Tibial nerve (tissue), 4 donors: Measurements from ENCODE around the gene TMEM174. TPM values are rescaled to one million over a fixed set of nuclear protein-coding genes. Genes with fewer than 3 reads are reported as not detected.
A peak's percentile ranks its signal among the peaks of the same experiment; 100 is the strongest.
"Not testable (repeated sequence)": the region's sequence is repeated elsewhere in the genome, so short reads cannot be mapped to it uniquely, and the experiment has no call there.

Experiments
- DNase-seq, 2 donors: peaks; one replicate each; pipeline ENCODE4 v3.0.0-alpha.2; 2019; ENCODE audit warnings: low spot score in 2 of 2
- H3K27ac ChIP-seq, 4 donors: fragments of 200-600 bp; sonication (generic) in 3 of 4; one replicate each; pipeline ENCODE4 v1.5.1; 2017 to 2019; ENCODE audit warnings: mild to moderate bottlenecking in 1 of 4
- H3K27me3 ChIP-seq, 2 donors: fragments of 200-600 bp; sonication (generic) in 1 of 2; one replicate each; pipeline versions ENCODE4 v1.5.1 to v1.6.0; 2017 to 2019
- H3K36me3 ChIP-seq, 3 donors: fragments of 200-600 bp; sonication (generic); one replicate each; pipeline ENCODE4 v1.5.1; 2018 to 2019
- H3K4me1 ChIP-seq, 4 donors: fragments of 200-600 bp; sonication (generic) in 3 of 4; one replicate each; pipeline ENCODE4 v1.5.1; 2017 to 2019
- H3K4me3 ChIP-seq, 4 donors: fragments of 200-600 bp; sonication (generic) in 3 of 4; one replicate each; pipeline ENCODE4 v1.5.1; 2017 to 2019; ENCODE audit warnings: mild to moderate bottlenecking in 1 of 4, moderate library complexity in 1 of 4
- H3K9me3 ChIP-seq, 4 donors: fragments of 200-600 bp; sonication (generic) in 3 of 4; one replicate each; pipeline ENCODE4 v1.5.1; 2017 to 2019
- CTCF ChIP-seq, 5 experiments: fragments of 200-600 bp in 3 of 5; fragments of 450-650 bp in 2 of 5; sonication (generic) in 3 of 5; IDR thresholded peaks; one replicate each; pipeline ENCODE4 v1.5.1; 2016 to 2019; ENCODE audit warnings: antibody characterized with exemption in 5 of 5, mild to moderate bottlenecking in 3 of 5, moderate library complexity in 2 of 5
- EP300 ChIP-seq, 2 donors: sonication (generic); formaldehyde crosslinking; IDR thresholded peaks; one replicate each; pipeline ENCODE4 v1.6.1; 2017; ENCODE audit warnings: antibody characterized with exemption in 2 of 2, mild to moderate bottlenecking in 1 of 2
- POLR2A ChIP-seq, 2 donors: fragments of 450-650 bp; IDR thresholded peaks; one replicate each; pipeline ENCODE4 v1.6.1; 2017; ENCODE audit warnings: antibody characterized with exemption in 2 of 2, mild to moderate bottlenecking in 2 of 2, moderate library complexity in 2 of 2
- WGBS, 2 donors: methylation state at CpG; one replicate each; pipeline ENCODE4 v1.1.5; 2018; 5-methylcytosine and 5-hydroxymethylcytosine counted together
- total RNA-seq, 4 donors: library from RNA; depleted of rRNA; stranded (reverse); fragments of >200 nt; gene quantifications; one replicate each; pipeline ENCODE4 v1.1.0, GENCODE V29; 2016

TMEM174 gene
- total RNA-seq, 4 donors from 2014 or later = not detected

GRCh38 chr5:73212693-73213092, 39.7 kb downstream of the TMEM174 start:
- H3K36me3 ChIP-seq, H3K4me3 ChIP-seq, H3K27ac ChIP-seq, DNase-seq: not testable (repeated sequence)
- Histone ChIP-seq H3K27me3 (peaks cover 0 to 47% of the 10 kb centered on the region in 2 donors), H3K4me1 (peaks cover 0 to 25% (median 0%) of the 10 kb centered on the region in 4 donors), H3K9me3 (peaks cover 0 to 11% (median 3%) of the 10 kb centered on the region in 4 donors)
- 94 to 96% methylated on average over 3 of the region's 3 CpGs for WGBS, 2 donors

GRCh38 chr5:73213566-73213998, 40.6 kb downstream of the TMEM174 start:
- TF ChIP-seq EP300 (IDR thresholded peaks at IDR 0.05) (peak in 1 of 2 donors; percentile 83), POLR2A (IDR thresholded peaks at IDR 0.05) (peak in 1 of 2 donors; percentile 50), CTCF (IDR thresholded peaks at IDR 0.05) (no peak)
- H3K27ac ChIP-seq = peak overlapping the region in 2 of 4 donors; percentile 21 to 83
- 43 to 47% methylated on average over 6 of the region's 6 CpGs for WGBS, 2 donors

GRCh38 chr5:73214306-73214705, 41.3 kb downstream of the TMEM174 start:
- Histone ChIP-seq H3K27me3 (peaks cover 0 to 63% of the 10 kb centered on the region in 2 donors), H3K4me3 (peak overlapping the region in 3 of 4 donors; percentile 6 to 56 (median 9)), H3K9me3 (peaks cover 0 to 6% (median 3%) of the 10 kb centered on the region in 4 donors), H3K4me1 (peaks cover 0 to 35% (median 0%) of the 10 kb centered on the region in 4 donors), H3K27ac (peak overlapping the region in 2 of 4 donors; percentile 21 to 83), H3K36me3 (no peaks in the 10 kb centered on the region)
- DNase-seq = no peak
- TF ChIP-seq CTCF (IDR thresholded peaks at IDR 0.05) (no peak), EP300 (IDR thresholded peaks at IDR 0.05) (no peak), POLR2A (IDR thresholded peaks at IDR 0.05) (no peak)
- WGBS, 2 donors = 30% methylated on average over 4 of the region's 4 CpGs

More at GRCh38 chr5:73213566-73213998, 40.6 kb downstream of the TMEM174 start:
- Histone ChIP-seq H3K9me3 (peaks cover 0 to 9% (median 3%) of the 10 kb centered on the region in 4 donors), H3K36me3 (no peaks in the 10 kb centered on the region), H3K4me1 (peaks cover 0 to 33% (median 0%) of the 10 kb centered on the region in 4 donors), H3K27me3 (peaks cover 0 to 55% of the 10 kb centered on the region in 2 donors), H3K4me3 (peak overlapping the region in 2 of 4 donors; percentile 9 to 56)
- DNase-seq = peak; percentile 54 to 84

- WGBS, 2 donors = 15 to 19% methylated on average over 6 of the region's 6 CpGs
- H3K27me3 ChIP-seq = peaks cover 0 to 60% of the 10 kb centered on the region in 2 donors
- H3K9me3 ChIP-seq = peaks cover 0 to 2% (median under 1%) of the 10 kb centered on the region in 4 donors
- peak overlapping the region in 2 of 4 donors; percentile 73 to 83 for H3K27ac ChIP-seq
- TF ChIP-seq POLR2A (IDR thresholded peaks at IDR 0.05) (no peak), EP300 (IDR thresholded peaks at IDR 0.05) (no peak), CTCF (IDR thresholded peaks at IDR 0.05) (no peak)
- H3K4me1 ChIP-seq = peaks cover 0 to 35% (median 0%) of the 10 kb centered on the region in 4 donors
- H3K36me3 ChIP-seq = no peaks in the 10 kb centered on the region
- no peak for DNase-seq
- peak overlapping the region in 2 of 4 donors; percentile 26 to 56 for H3K4me3 ChIP-seq
These were observed 42.0 kb downstream of the TMEM174 start for GRCh38 chr5:73214996-73215395.

GRCh38 chr5:73215531-73215890, 42.5 kb downstream of the TMEM174 start:
- Histone ChIP-seq H3K27ac (peak overlapping the region in 2 of 4 donors; percentile 73 to 83), H3K4me1 (peaks cover 0 to 35% (median 0%) of the 10 kb centered on the region in 4 donors), H3K9me3 (peaks cover 0 to 2% (median 0%) of the 10 kb centered on the region in 4 donors), H3K4me3 (peak overlapping the region; percentile 26 to 56 (median 40)), H3K27me3 (peaks cover 0 to 58% of the 10 kb centered on the region in 2 donors), H3K36me3 (no peaks in the 10 kb centered on the region)
- DNase-seq = no peak
- TF ChIP-seq CTCF (IDR thresholded peaks at IDR 0.05) (no peak), POLR2A (IDR thresholded peaks at IDR 0.05) (no peak), EP300 (IDR thresholded peaks at IDR 0.05) (no peak)
- 2 to 5% methylated on average over 9 to 10 of the region's 10 CpGs for WGBS, 2 donors
